ENCODE data around the gene RRAS.

Gene RRAS

DNA sequence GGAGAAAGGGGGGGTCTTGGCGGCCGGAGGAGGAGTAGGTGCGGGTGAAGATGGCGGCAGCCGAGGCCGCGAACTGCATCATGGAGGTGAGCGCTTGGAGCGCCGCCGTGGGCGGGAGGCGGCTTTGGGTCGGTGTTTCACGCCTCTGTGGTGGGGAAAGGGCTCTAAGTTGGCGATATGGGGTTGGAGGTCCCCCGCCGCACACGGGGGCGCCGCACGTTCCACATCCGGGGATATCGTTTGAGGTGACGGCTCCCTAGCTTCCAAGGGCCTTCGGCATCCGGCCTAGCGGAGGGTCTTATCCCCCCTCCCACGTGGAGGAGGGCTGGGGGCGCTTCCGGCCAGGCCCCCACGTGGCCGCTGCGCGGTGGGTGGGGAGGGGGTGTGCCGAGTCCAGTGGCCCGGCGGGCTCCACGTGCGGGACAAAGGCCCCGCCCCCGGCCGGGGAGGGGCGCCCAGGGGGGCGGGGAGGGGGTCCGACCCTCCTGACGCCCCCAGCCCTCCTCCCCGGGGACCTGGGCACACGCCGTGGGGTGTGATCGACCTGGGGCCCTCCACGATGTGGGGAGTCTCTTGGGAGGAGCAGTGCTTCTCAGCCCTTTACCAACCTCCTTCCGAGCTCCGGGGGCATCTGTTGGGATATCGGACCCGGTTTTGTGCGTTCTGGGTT, 37.4 kb upstream of the RRAS start, which contains the start of gene PRMT1:
PRMT1 (plus strand) TSS at position 41 of the 670 bp plus-strand sequence; CDS start at position 51, 10 bp downstream.
- no peak for DNase-seq (ENCODE audit: low read depth in 2 of 2)

DNA sequence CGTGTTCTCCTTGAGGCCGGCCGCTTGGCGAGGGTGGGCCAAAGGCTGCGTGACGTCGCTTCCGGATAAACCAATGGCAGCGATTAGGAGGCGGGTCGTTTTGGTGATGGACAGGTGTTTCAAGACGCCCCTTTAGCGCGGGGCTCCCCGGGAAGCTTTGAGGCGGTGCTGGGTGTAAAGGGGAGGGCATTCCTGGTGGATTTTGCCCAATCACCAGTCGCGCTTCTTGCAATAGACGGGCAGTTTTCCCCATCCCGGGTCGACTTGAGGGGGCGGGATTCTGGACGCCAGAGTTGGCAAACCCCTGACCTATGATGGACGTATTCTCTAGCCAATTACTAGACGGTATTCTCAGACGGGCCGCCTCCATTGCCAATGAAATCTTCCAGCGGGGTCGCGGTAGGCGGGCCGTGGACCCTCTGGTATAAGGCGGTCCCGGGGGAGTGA, 36.9 kb upstream of the RRAS start:
- peak; percentile 94 to 96 for DNase-seq (ENCODE audit: low read depth in 2 of 2)

DNA sequence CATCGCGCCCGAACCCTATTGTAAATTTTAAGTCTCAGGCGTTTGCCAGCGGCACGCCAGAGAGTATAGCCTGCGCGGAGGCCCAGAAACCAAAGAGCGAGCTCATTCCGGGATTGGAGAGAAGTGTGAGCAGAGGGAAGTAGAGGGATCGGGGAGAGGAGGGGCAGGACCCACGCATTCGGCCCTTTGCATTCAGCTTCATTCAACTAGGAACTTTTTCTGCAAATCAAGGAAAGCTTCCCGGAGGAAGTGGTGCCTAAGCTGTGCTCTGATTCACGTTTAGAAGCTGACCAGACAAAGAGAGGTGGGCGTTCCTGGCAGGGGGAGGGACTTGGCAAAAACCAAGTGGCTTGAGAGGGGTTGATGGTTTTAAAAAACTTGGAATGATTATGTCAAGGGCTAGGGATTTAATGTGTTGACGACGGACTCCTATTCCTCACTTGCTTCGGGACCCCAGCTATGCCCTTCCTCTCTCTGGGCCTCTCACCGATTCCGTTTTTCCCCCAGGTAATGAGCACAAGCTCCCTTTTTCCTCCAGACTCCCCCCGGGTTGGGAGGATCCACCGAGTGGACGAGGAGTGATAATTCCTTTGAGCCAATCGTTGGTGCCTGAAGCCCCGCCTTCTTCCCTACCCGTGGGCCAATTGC, 36.3 kb upstream of the RRAS start:
- no peak for DNase-seq (ENCODE audit: low read depth in 2 of 2)

DNA sequence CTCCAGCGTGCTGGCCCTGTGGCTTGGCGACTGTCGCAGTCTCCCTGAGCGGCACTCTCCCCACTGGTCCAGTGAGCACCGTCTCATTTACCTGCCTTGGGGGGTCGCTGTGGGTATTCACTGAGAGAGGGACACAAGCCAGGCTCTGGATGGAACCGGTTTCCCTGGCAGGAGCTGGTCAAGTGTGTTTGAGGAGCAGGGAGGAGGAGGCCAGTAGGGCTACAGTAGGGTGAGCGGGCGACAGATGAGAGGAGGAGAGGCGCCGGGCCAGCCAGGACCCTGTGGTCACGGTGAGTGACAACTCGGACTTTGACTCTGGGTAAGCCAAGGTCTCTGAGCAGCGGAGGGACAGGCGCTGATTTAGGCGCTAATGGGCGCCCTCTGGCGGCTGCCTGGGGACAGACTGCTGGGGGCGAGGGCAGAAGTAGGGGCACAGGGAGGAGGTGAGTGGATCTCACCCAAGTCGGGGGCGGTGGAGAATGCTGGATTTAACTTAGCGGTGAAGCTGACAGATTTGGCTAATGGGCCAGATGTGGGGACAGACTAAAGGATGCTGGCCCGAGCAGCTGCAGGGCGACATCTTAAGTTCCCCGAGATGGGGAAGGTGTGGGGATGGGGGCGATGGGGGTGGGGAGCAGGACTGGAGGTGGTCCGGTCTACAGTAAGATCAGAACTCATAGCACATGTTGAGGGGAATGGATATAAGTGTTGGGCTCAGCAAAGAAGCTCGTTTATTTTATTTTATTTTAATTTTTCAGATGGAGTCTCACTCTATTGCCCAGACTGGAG, 32.4 kb upstream of the RRAS start:
- DNase-seq (ENCODE audit: low read depth in 2 of 2) = peak in 1 of 2 donors; percentile 59

DNA sequence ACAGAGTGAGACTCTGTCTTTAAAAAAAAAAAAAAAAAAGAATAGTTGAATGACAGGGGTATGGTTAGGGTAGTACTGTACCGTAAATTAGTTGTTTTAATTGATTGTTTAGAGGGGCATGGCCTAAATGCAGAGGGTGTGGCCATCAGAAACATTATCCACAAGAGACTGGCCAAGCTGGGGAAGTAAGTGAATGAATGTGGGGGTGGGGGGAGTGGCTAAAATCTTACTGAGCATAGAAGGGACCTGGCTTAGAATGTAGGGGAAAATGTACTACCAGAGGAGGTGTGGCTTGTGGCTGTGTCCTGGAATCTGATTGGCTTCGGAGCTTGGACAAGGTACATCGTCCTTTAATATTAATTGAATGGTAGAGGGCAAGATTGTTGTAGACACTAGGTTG, 29.6 kb upstream of the RRAS start:
- DNase-seq (ENCODE audit: low read depth in 2 of 2) = no peak

DNA sequence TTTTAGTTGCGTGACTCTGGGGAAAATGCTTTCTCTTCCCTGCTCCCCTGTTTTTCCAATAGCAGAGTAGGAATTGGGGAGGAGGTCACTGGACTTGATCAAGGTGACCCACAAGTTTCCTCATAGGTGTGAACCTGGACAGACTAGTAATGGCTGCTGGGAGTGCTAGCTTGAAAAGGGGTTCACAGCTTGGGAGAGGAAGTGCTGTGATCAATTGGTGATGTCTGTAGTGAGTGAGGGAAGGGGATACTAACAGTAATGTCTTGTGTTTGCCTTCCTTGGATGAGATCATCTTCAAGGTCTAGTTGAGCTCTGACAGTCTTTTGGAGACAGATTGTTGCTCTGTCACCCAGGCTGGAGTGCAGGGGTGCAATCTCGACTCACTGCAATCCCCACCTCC, 27.5 kb upstream of the RRAS start:
- DNase-seq (ENCODE audit: low read depth in 2 of 2) = no peak

DNA sequence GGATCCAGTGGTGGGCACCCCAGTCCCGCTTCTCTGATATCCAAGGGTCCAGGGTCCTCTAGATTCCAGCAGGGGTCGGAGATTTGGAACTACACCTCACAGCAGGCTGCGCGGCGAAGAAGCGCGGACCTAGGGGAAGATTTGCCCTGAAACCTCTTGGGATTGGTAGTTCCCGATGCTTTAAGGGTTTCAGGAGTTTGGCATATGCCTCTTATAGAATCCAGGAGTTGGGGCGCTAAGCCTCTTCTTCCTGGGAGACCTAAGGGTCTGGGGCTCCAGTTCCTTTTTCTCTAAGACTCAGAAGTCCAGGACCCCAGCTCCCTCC, 26.1 kb upstream of the RRAS start:
- no peak for DNase-seq (ENCODE audit: low read depth in 2 of 2)

DNA sequence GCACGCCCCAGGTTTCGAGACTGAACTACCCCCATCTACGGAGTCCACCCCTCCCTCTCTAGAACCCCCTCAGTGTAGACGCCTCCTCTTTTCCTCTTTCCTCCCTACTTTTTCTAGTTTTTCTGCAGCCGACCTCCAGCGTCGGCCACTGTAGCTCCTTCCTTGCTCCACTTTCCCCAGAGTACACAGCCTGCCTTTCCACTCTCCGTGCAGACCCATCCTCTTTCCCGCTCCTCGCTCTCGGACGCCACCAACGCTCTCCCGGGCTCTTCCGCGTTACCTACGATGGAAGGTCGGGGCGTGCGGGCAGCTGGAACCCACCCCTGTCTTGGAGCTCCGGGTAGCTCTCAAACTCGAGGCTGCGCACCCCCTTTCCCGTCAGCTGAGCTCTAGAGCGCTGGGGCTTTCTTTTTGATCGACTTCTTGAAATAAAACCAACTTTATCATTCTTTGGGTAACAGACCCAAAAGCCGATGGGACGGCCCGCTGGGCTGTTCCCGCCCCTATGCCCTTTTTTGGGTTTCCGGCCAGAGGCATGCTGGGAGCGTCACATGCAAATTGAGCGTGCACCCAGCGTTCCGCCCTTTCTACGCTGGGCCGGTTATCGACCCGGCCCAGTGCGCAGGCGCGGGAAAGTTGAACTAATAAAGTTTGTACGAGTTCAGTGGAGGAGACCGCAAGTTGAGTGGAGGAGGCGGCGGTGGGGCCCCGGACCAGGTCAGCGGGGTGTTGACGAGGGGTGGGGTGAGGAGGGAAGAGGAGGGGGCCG, 25.6 kb upstream of the RRAS start, which contains the start of the genes BCL2L12 and IRF3:
BCL2L12 (plus strand) TSS at position 583 of the 769 bp plus-strand sequence. CDS start 760 bp downstream, outside the sequence.
IRF3 (minus strand) TSS at position 507 of the 769 bp plus-strand sequence. CDS start 1,019 bp downstream, outside the sequence.
- DNase-seq (ENCODE audit: low read depth in 2 of 2) = peak; percentile 98 to 100

DNA sequence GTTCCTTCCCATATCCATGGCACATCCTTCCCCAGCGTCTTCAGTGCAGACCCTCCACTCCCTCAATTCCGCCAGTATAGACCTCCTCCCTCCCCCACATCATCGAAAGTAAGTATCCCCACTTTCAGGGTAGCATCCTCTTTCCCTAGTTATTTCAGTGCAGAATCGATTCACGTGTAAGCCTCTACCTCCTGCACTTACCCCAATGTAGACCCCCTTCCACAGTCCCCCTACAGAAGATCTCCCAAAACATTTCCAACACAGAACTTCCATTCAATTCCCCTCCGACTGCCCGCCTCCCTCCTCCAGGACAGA, 25.1 kb upstream of the RRAS start:
- no peak for DNase-seq (ENCODE audit: low read depth in 2 of 2)

DNA sequence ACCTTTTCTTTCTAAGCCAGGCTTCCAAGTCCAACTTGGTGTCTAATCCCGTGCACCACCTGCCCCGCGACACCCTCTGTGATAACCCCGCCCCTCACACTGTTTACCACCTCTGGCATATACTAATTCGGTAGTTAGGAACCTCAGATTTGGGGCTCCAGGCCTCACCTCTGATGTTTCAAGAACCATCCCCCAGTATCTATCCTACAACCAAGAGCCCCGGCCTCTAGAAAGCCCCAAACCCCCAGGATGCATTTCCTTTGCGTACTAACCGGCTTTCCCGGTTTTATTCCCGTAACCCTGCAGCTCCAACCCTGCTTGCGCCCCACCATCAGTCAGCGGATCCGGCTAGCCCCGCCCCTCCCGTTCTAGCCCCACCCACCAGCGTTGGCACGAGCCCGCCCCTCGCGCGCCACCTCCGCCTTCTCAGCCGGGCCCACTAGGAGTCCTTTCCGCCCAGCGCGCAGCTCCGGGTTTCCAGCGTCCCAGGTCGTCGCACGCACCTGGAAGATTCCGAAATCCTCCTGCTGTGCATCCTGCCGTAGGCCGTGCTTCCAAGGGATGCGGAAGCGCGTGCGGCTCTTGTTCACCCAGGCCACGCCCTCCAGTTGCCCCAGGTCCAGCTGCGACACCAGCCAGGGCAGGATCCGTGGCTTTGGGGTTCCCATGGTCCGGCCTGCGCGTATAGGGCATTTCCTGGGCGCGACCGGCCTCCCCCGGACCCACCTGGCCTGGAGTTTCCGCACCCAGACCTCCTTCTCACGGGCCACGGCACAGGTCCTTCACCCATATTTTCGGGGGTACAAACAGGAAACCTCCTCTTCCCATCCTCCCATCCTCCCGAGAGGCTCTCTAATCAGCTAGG, 24.5 kb upstream of the RRAS start:
- DNase-seq (ENCODE audit: low read depth in 2 of 2) = peak; percentile 77 to 92

DNA sequence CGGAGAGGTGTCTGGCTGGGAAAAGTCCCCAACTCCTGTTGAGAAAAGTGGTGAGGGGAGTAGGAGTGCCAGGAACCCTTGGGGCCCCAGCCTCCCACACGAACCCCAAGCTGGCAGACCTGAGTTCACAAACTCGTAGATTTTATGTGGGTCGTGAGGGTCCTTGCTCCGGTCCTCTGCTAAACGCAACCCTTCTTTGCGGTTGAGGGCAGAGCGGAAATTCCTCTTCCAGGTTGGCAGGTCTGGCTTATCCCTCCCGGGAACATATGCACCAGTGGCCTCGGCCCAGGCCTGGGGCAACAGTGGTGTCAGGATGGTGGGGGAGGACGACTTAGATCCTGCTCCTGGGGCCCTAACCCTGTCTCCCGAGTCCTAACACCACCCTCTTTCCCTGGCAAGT, 23.3 kb upstream of the RRAS start:
- DNase-seq (ENCODE audit: low read depth in 2 of 2) = no peak

DNA sequence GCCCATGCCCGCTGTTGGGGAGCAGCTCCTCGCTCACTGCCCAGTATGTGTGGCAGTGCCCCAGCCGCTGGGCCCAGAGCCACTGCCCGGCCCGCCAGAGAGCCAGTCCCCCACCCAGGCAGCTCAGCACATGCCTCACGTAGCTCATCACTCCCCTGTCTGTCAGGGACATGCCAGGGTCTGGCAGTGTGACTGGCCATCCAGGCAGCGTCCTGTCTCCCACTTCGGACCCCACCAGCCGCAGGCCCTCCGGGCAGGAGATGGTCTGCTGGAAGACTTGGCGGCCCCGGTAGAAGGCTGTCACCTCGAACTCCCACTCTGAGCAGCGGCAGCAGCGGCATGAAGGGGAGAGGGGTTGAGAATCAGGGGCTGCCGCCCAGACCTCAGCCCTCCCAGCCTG, 22.1 kb upstream of the RRAS start:
- DNase-seq (ENCODE audit: low read depth in 2 of 2) = no peak

DNA sequence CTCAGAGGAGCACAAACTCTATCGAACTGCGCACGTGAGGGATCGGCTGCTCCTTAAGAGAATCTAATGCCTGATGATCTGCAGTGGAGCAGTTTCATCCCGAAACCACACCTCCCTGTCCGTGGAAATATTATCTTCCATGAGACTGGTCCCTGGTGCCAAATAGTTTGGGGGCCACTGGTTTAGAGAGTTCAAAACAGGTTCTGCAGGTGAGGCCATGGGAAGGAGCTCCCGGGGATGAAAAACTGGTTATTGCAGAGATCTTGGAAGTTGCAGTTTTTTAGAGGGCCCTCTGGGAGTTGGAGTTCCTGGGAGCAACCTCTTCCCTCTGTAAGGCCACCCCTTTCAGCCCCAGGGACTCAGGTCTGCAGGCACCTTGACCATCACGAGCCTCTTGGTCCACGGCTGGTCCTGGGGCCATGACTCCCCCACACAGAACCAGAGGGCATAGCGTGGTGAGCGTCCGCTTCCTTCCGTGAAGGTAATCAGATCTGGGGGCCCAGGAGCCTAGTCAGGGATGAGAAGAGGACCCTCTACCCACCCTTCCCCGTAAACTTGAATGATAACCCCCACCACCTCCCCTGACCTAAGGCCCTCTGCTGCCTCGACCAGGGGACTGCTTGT, 20.5 kb upstream of the RRAS start:
- DNase-seq (ENCODE audit: low read depth in 2 of 2) = no peak

DNA sequence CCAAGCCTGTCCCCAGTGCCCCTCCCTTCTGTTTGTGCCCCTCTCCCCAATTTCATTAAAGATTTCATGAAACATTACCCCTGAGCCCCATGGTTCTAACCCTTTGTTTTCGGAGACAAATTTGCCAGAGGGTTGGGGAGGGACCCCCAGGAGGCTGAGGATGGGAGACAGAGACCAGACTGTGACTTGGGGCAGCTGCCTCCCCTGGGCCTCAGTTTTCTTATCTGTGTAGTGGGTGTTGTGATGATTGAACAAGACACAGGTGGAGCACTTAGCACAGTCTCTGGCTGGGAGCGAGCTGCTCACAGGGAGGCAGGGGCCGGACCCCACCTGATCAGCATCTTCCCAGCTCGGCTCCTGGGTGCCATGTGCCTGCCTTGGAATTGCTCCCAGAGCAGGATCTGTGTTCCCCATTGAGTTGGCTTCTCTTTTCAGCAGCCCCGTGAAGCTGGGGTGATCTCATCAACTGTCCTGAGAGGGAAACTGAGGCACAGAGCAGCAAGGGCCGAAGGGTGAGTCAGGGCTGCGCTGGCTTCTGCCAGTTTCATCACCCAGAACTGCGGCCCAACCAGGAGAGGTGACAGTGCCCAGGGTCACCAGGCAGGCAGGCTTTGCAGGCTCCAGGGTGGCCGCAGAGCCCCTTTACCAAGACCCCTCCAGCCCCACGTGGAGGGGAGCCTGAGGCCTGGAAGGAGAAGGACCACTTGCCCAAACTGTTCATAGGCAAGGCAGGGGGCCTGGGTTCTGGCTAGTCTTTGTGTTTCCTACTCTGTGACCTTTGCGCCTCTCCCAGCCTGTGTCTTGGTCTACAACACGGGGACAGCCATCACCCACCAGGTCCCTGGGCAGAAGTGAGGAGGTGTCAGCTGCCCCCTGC, 18.9 kb upstream of the RRAS start:
- DNase-seq (ENCODE audit: low read depth in 2 of 2) = no peak

DNA sequence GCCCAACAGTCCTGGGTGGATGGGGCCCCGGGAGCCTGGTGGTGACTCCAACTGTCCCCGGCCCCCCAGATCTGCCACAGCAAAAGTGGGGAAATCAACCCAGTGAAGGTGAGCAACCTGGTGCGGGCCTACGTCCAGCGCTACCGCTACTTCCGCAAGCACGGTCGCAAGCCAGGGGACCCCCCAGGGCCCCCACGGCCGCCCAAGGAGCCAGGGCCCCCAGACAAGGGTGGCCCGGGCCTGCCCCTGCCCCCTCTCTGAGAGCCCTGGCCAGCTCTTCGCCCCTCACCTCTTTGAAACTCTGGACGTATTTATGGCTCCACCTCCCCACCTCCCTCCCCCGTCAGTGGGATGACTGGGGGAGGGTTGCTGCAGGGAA, 18.2 kb upstream of the RRAS start:
- no peak for DNase-seq (ENCODE audit: low read depth in 2 of 2)

DNA sequence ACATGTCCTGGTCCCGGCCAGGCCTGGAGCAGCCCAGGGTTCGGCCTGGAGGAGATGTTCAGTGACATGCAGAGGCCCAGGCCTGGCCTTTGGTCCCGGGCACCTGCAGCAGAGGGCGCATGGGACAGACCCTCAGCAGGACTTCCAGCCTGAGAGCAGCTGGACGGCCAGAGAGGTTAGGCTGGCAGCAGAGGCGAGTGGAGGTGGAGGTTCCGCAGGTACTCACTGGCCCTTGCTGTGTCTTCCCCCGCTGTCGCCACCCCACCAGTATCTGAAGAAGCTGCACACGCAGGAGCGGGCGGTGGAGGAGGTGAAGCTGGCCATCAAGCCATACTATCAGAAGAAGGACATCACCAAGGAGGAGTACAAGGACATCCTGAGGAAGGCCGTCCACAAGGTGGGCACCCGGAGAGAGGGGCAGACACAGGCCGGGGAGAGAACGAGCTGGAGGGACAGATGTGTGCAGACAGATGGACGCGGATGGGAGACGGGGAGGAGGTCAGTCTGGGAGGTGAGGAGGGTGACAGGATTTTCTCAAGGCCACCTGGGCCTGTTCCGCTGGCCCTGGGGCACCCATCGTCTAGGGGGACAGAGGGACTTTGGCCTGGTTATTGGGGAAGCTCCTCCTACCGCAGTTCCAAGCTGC, 17.7 kb upstream of the RRAS start:
- DNase-seq (ENCODE audit: low read depth in 2 of 2) = no peak

DNA sequence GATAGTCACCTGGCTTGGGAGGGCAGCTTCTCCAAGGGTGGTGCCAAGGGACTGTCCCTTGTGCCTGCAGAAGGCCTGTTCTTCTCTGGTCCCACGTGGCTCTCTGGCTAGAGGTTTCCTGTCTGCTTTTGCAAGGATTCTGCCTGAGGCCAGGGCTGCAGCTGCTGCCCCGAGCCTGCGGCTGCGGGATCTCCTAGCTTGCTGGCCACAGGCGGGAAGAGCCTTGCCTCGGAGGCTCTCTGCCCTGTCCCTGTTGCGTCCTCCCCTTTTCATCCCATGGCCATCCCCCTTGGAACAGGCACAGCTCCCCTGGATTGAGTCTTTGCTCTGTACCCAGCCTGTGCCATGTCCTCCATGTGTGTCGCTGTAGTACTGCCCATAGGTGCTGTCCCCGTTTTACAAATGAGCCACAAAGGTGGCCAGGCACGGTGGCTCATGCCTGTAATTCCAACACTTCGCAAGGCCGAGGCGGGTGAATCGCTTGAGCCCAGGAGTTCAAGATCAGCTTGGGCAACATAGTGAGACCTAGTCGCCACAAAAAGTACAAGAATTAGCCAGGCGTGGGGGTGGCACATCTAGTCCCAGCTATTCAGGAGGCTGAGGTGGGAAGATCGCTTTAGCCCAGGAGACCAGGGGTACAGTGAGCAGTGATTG, 16.6 kb upstream of the RRAS start:
- DNase-seq (ENCODE audit: low read depth in 2 of 2) = no peak

Data from stimulated activated CD4-positive, alpha-beta T cell treated with anti-CD3 and anti-CD28 coated beads, Interleukin-1b, Interleukin-23, amount 100 ng/mL, for 1 hour (primary cell).